IPS-NIHi7 (cell line): ENCODE data around the gene LMO7.

Source experiments
- DNase-seq: peaks from one replicate; pipeline ENCODE4 v3.0.0; 2012; ENCODE audit warnings: mixed read lengths; ENCODE audit errors: extremely low spot score

The LMO7 gene

DNA sequence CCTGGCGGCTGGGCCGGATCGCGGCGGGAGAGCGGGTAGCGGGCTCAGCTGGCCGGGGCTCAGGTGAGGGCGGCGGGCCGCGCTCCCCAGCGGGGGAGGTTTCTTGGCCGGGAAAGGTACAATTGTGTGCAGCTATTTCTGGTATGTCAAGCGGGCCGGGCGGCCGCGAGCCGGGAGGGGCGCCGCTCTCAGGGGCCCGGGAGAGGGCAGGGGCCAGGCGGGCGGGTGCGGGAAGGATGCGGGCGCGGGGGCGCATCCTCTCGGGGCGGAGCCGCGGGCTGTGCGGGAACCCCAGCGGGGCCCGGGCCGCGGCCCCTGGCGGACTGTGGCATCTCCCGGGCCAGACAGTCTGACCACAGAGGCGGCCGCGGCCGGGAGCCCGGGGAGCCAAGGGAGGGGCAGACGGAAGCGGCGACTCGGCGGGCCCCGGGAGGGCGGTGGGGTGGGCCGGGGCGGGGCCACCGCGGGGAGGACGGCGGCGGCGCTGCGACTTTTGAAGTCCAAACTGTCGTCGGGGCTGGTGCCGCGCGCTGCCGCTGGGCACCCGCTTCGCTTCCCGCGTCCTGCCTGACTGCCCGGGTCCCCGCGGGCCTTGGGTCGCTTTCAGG is at the start of gene LMO7:
Gene LMO7 (plus strand): TSS at position 503 of the 608 bp plus-strand sequence. CDS start 328 bp downstream, outside the sequence.
- peak; percentile 74 for DNase-seq

DNA sequence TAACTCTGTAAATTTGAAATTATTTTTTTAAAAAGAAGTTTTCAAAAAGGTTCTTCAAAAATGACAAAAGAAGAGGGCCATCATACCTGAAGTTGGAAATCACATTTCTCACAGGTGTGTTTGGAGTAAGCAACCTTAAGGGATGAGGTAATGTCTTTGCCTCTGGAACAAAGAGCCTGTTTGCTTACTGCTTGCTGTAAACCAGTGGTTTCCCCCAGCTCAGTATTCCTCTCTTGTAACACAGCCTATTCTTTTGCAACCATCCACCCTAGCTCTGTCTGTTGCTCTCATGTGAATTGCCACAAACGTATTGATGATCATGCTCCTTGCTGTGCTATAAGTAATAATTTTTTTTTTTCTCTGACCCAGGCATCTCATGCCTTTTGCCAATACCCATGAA is 48.5 kb upstream of the LMO7 start:
- peak; percentile 58 for DNase-seq

DNA sequence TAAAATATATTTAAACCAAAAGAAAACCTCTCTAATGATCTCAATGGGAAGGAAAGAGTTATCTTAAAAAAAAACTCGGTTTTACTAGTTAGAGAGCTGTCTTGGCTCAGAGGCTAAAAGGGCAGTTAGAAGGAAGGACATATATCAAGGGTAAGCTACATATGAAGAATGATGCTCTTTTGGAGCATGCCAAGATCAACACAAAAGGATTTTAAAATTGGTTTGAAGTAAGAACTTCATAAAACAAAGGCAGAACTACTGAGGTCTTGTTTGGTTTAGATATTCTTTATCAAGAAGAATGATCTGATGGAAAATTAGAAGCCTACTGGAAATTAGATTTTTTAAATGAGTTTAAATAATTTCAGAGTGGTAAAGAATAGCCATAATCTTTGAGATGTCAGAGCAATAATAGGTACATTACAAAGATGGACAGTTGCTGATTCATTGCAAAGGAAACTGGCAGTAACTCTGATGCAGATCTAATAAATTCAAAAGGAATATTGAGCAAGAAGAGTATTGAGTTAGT is 39.4 kb upstream of the LMO7 start:
- DNase-seq = no peak

DNA sequence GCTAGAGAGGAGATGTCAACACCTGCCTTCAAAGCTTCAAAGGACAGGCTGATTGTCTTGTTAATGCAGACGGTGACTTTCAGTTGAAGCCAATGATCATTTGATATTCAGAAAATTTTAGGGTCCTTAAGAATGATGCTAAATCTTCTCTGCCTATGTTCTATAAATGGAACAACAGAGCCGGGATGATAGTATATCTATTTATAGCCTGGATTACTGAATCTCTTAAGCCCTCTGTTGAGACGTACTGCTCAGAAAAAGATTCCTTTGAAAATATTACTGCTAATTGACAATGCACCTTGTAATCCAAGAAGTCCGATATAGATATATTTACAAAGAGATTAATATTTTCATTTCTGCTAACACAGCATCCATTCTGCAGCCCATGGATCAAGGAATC is 35.8 kb upstream of the LMO7 start:
- DNase-seq = no peak

DNA sequence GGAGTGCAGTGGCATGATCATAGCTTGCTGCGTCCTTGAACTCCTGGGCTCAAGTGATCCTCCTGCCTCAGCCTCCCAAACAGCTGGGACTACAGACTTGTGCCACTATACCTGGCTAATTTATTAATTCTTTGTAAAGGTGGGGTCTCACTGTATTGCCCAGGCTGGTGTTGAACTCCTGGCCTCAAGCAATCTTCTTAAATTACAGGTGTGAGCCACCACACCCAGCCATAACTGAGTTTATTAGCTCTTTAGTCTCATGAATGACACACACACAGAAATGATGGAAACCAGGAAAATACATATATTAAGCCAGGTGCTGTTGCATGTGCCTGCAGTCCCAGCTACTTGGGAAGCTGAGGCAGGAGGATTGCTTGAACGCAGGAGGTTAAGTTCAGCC is 33.1 kb upstream of the LMO7 start:
- no peak for DNase-seq

DNA sequence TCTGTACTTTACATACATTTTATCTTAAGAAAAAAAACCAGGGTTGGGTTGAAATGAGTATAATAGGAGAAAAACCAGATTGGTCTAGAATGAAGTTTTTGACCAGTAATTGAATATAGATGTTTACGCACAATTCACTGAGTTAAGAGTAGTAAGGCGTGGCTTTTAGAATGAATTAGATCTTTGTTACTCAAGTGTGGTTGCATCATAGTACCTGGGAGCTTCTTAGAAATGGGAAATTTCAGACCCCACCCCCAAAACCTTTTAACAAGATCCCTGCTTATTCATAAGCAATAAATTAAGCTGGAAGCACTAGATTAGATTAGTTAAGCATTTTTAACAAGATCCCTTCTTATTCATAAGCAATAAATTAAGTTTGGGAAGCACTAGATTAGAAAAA is 28.7 kb upstream of the LMO7 start:
- no peak for DNase-seq

DNA sequence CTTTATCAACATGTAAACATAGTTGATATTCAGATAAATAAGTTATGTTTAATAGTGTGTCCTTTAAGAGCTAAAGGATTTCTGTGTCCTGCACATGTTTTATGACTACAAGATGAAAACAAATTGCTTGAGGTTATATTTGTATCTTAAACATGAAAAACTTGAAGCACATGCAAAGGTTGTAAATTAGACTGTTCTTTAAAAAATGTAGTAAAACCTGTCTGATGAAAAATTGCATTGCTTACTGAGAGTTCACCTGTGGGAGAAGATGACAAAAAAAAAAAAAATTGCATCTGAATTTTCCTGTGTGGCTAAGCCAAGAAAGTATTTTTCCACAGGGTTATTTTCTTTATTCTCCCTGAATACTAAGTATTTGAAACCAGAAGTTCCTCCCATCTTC is 25.7 kb upstream of the LMO7 start:
- no peak for DNase-seq

DNA sequence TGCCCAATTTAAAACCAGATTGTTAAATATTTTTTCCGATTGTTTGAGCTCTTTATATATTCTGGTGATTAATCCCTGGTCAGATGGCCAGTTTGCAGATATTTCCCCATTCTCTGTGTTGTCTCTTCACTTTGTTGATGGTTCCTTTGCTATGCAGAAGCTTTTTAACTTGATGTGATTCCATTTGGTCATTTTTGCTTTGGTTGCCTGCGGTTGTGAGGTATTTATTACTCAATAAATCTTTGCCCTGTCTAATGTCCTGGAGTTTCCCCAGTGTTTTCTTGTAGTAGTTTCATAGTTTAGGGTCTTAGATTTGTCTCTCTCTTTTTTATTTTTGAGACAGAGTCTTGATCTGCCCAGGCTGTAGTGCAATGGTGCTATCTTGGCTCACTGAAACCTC is 23.8 kb upstream of the LMO7 start:
- DNase-seq = no peak

DNA sequence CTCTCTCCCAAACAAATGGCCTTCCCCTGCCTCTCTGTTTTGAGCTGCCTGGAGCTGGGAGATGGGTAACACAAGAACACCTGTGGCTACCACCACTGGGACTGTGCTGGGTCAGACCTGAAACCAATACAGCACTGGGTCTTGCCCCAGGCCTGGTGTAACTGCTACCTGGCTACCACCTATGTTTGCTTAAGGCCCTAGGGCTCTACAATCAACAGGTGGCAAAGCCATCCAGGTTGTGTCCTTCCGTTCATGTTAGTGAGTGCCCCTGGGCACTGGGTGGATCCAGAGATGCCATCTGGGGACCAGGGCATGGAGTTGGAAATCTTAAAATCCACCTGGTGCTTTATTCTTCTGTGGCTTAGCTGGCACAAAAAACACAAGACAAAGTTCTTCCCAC is 18.9 kb upstream of the LMO7 start:
- DNase-seq = no peak

DNA sequence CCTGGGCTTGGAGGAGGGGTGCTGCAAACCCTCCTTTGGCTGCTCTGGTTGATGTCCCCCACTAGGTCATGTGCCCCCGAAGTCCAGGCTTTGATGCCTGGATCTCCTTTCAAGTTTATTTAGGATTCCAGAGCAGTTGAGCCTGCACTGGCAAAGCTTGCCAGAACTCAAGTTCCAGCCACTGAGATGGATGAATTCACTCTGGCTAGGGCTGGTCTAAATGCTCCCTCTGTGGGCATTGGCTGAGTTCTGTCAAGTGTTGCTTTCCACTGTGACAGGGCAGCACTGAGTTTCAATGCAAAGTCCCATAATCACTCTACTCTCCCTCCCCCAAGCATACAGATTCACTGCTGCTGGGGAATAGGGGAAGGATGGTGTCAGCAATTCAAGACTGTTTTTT is 17.8 kb upstream of the LMO7 start:
- DNase-seq = no peak

DNA sequence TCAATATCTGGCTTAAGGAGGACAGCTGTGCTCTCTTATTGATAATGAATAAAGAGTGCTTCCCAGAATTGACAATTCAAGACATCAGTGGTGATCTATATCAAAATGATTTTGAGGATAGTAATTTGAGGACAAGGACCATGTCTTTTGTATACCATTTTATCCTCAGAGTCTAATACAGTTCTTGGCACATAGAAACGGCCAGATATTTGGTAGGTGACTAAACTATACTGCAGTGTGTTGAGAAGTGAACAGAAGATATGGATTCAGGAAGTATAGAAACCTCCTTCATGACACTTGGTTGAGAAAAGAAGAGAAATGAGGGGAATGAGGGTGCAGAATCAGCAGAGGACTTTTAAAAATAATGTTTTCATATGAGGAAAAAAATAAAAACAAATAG is 16.1 kb upstream of the LMO7 start:
- no peak for DNase-seq

DNA sequence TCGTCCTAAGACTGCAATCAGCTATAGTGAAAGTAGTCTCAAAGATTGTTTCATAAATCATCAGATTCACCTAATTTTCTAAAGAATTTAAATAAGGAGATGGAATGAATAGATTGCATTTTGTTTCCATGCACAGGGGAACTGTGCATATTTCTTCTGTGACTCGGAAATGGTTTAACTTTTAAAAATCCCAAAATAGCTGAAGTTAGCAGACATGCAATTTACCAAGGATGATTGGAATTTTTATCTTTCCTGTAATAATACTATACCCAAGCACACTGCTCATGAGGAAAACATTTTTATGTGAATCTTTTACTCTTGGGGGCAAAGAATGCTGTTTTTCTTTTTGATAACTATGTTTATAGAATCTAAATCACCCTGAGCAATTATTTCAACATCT is 15.0 kb upstream of the LMO7 start:
- DNase-seq = no peak

DNA sequence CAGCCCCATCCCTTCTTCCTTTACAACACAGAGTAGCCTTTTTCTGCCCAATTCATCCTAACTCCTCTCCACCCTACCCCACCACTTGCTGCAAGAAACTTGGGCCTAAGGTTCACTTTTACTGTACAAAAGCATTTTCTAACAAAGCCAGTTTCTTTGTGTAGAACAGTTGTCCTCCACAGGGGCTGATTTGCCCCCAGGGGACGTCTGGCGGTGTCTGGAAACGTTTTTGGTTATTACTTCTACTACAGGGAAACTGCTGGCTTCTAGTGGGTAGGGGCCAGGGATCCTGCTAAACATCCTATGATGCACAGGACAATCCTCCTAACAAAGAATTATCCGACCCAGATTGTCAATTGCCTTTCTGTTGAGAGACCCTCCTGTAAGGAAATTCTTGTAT is 7.3 kb upstream of the LMO7 start:
- DNase-seq = no peak

DNA sequence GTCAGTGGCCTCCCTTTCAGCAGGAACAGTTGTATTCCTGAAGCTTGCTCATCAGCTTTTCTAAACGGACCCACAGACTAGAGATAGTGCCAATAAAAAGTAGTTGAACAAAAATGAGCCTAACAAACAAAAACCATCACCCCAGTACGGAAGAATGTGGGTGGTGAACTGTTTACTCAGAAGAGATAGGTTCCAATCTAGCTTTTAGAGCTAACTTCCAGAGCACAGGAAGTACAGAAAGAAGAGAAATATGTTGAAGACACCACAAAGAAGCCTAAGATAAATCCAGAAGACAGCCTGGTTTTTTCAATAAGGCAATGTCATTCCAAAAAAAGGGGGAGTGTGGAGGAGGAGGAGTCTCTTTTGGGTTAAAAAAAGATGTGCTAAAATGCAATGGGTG is 2.8 kb upstream of the LMO7 start:
- DNase-seq = no peak

DNA sequence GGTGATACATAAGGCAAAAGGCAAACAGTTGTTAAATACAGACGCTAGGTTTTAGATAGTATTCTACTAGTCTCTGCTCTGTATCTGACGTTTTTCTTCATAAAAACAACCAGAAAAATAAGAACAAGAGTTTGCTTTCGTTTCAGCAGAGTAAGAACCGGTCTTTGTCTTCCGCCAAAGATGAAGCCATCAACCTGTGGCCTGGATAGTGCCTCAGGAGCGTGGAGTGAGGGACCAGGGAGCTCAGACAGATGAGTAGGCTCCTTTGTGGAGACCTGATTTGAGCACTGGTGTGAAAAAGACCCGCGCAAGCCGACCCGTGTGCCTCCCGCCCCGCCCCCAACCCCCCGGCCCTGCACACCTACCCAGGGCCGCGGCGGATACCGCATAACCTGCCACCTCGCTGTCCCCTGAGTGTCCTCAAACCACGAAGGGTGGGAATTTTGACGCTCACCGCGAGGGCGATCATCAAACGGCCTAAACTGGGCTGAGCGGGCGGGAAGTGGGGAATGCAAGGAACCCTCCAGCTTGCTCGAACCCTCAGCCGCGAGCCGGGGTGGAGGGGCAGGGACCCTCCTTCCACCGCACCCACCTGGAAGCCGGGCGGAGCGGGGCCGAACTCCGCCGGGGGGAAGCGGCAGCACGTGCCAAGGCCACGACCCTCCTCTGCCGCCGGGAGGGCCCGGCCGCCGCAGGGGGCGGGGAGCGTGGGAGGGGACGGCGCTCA is 866 bp upstream of the LMO7 start:
- DNase-seq = peak; percentile 38

DNA sequence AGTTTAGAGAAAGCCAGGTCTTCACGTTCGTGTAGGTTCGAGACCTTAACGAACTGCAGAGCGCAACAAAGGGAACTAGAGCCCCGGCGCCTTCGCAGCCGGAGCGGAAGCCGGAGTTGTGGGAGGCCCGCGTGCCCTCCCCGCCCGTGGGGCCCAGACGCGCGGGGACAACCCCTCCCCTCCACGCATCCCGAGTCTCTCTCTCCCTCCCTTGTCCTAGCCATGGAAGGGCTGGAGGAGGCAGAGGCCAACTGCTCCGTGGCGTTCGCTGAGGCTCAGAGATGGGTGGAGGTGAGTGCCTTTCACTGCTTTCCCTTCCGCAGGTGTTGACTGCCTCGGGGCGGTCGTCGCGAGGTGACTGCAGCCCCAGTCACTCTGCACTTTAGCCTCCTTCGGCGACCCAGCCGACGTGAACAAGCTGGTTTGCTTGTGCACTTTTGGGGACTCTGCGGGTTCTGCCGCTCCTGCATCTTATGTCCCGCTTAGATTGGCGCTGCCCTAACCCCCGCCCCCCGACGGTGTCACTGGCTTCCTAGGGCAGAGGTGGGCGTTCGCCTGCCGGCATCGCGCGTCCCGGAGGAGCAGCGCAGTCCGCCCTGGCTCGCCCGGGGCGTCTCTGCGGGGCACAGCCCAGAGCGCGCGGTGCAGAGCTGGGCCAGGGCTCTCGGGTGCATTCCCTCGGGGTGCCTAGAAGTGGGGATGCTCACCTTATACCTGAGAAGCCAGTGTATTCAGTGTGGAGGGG is 478 bp downstream of the LMO7 start:
- DNase-seq = peak; percentile 53

DNA sequence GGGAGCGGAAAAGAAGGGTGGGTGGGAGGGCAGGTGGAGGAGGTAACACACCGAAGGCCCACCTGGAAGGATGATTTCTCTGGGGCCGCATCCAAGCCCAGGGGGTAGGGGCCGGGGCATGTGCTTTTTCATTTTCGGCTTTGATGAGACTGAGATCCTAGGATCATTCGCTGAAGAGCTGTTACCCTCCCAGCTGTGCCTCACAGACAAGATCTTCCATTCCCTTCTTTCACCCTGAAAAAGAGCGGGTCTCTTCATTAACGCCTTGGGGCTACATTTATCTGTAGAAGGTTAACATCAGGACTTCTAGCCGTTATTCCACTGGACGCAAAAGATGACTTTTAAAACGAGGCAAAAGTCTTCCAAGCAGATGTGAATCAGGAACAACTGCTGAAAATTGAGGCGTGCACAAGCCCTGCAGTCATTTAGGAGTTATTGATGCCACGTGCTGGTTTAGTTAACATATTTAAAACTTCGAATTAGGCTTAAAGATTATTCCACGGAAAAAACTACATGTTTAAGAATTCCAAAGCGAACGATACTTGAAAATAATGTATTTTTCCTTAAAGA is 1.1 kb downstream of the LMO7 start:
- DNase-seq = peak; percentile 41

DNA sequence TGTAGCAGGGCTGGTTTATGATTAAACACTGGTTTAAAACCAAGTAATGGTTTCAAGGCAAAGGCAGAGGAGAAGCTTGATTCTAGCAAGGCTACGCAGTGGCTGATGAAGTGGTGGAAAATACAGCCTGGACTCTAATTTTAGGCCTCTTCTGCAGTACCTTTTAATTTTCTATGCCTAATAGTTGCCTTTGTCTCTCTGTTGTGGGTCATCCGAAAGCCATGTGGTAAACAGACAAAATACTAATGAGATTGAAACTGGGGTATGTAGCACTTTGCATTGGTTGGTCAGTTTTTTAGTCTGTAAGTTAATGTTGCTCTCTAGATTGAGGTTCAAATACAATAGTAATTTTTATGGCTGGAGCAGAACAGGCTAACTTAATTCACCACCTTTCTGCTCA is 3.3 kb downstream of the LMO7 start:
- no peak for DNase-seq

DNA sequence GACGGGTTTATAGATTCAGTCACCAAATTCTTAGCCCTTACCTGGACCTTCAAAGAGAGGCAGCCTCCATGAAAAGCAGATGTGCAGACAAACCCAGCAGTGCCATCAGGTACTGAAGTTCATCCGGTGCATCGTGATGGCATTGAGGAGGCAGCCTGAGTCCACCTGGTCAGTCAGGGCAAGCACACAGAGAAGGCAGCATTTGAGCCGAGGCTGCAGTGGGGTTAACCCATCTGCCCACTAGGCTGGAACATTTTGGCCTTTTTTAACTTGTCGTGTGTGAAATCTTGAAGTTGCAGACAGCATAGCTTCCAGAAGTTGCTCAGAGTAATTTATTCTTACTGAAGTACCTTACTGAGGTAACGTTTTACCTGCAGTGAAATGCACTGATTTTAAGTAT is 4.9 kb downstream of the LMO7 start:
- no peak for DNase-seq

DNA sequence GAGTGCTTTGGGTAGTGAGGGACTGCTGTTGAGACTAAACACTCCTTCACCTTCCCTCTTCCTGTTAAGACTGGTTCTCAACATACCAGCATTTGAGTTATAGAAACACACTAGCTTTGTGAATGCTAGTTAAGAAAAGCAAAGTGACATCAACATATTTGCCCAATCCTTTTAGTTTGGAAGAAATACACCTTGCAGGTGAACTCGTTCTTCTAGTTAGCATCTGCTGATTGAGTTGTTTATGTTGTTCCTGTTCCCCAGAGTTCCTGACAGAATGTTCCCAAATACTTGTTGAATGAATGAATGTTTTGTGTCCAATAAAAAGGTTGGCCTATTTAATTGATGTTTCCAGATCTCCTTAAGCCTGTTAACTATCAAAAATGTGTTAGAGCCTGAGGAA is 7.1 kb downstream of the LMO7 start:
- no peak for DNase-seq

DNA sequence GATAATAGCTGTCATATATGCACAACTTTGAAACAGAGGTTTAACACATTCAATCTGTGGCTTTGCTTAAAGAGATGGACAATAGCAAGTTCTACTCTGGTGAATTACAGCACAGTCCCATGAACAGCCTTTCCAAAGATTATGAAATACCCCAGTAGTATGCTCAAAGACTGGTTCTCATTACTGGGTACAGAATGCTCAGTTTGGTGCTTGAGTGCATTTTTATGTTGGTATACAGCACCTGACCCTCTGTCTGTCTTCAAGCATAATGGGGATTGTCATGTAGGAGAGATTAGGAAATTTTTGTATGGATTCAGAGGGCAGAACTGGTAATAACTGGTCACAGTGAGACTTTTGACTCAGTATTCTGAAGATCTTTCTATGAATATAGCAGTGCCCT is 7.6 kb downstream of the LMO7 start:
- DNase-seq = no peak

DNA sequence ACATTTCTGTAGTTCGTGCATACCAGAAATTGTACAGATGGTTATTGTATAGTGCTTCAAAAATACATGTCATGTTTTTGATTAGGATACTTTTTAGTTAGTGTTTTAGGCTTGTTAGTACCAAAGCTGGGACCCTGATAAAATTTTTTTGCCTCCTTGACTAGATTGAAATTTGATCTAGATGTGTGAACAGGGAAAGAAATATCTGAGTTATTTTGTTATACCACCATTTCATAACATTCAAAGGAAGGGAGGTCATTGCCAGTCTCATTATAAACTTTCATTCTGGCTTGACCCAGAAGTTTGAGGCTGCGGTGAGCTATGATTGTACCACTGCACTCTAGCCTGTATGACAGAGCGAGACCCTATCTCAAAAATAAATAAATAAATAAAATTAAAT is 9.0 kb downstream of the LMO7 start:
- no peak for DNase-seq
